Measurements from ENCODE around the gene KLF13.
A peak's percentile ranks its signal among the peaks of the same experiment; 100 is the strongest.

The KLF13 gene

DNA sequence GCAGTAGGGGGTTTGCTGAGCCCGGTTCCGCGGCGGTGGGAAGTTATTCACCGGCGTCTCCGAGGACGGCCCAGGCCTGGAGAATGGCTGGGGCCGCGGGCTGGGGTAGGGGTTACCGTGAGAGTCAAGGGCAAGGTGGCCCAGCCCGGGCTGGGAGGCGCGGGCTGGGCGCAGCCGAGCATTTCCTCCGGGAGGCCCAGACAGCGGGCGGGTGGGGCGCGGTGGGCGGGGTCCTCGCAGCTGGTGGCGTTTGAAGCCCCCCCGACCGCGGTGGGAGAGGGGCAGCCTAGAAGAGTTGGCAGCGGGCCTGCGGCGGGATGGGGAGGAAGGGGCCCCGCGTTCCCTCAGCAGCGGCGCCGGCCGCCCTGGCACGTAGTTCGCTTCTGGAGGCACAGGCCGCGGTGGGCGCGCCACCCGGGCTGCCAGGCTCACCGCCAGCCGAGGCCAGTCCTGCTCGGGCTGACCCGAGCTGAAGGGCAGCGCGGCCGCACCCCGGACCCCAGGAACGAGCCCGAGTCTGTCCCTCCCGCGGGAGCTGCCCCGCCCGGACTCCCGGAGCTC is 960 bp upstream of the KLF13 start:
- Histone ChIP-seq H3K4me3 (replicated peaks; ENCODE audit: insufficient read depth, low read length) (peak overlapping the region; percentile 70), H3K27ac (replicated peaks) (peak overlapping the region; percentile 91), H3K27me3 (ENCODE audit: insufficient read depth, poor library complexity, severe bottlenecking) (no peaks in the 10 kb centered on the region)
- TF ChIP-seq, protein P1, sequence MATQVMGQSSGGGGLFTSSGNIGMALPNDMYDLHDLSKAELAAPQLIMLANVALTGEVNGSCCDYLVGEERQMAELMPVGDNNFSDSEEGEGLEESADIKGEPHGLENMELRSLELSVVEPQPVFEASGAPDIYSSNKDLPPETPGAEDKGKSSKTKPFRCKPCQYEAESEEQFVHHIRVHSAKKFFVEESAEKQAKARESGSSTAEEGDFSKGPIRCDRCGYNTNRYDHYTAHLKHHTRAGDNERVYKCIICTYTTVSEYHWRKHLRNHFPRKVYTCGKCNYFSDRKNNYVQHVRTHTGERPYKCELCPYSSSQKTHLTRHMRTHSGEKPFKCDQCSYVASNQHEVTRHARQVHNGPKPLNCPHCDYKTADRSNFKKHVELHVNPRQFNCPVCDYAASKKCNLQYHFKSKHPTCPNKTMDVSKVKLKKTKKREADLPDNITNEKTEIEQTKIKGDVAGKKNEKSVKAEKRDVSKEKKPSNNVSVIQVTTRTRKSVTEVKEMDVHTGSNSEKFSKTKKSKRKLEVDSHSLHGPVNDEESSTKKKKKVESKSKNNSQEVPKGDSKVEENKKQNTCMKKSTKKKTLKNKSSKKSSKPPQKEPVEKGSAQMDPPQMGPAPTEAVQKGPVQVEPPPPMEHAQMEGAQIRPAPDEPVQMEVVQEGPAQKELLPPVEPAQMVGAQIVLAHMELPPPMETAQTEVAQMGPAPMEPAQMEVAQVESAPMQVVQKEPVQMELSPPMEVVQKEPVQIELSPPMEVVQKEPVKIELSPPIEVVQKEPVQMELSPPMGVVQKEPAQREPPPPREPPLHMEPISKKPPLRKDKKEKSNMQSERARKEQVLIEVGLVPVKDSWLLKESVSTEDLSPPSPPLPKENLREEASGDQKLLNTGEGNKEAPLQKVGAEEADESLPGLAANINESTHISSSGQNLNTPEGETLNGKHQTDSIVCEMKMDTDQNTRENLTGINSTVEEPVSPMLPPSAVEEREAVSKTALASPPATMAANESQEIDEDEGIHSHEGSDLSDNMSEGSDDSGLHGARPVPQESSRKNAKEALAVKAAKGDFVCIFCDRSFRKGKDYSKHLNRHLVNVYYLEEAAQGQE (IDR thresholded peaks at IDR 0.05; ENCODE audit: insufficient replicate concordance, low read depth), result no peak
- TF ChIP-seq POLR2AphosphoS5 (IDR thresholded peaks at IDR 0.05; ENCODE audit: low read depth), result peak; percentile 15; the same call in 1 of the 2 replicates
- DNase-seq (ENCODE audit: low read depth in 1 of 2, low spot score in 1 of 2), result peak in 1 of 2 experiments; percentile 67

DNA sequence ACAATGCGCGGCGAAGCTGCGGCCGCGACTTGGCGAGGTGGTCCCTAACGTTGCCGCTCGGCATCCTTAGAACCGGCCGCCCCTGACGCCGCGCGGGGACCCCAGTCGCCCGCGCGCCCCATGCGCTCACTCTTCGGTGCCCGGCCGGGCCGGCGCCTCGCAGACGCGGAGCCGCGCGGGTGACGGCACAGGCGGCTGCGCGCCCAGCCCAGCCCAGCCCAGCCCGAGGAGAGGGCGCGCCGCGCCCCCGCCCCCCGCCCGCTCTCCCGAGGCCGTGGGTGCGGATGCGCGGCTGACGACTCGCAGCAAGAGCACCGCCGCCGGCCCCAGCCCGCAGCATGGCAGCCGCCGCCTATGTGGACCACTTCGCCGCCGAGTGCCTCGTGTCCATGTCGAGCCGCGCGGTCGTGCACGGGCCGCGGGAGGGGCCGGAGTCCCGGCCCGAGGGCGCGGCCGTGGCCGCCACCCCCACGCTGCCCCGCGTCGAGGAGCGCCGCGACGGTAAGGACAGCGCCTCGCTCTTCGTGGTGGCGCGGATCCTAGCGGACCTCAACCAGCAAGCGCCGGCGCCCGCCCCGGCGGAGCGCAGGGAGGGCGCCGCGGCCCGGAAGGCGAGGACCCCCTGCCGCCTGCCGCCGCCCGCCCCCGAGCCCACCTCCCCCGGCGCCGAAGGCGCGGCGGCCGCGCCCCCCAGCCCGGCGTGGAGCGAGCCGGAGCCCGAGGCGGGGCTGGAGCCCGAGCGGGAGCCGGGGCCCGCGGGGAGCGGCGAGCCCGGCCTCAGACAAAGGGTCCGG is 437 bp downstream of the KLF13 start:
- no peaks in the 10 kb centered on the region for H3K27me3 ChIP-seq (ENCODE audit: insufficient read depth, poor library complexity, severe bottlenecking)
- peak overlapping the region; percentile 61 for H3K27ac ChIP-seq (replicated peaks)
- DNase-seq (ENCODE audit: low read depth in 1 of 2, low spot score in 1 of 2), result no peak
- peak overlapping the region; percentile 79 for H3K4me3 ChIP-seq (replicated peaks; ENCODE audit: insufficient read depth, low read length)
- TF ChIP-seq POLR2AphosphoS5 (IDR thresholded peaks at IDR 0.05; ENCODE audit: low read depth), result no peak; the same call in 1 of the 2 replicates
- TF ChIP-seq, protein P1 (IDR thresholded peaks at IDR 0.05; ENCODE audit: insufficient replicate concordance, low read depth), result no peak
- no peak for TF ChIP-seq SPI1 (IDR thresholded peaks at IDR 0.05; ENCODE audit: borderline replicate concordance, low read depth)
- no peak for TF ChIP-seq GABPA (IDR thresholded peaks at IDR 0.05; ENCODE audit: low read depth)
- TF ChIP-seq, protein P2, sequence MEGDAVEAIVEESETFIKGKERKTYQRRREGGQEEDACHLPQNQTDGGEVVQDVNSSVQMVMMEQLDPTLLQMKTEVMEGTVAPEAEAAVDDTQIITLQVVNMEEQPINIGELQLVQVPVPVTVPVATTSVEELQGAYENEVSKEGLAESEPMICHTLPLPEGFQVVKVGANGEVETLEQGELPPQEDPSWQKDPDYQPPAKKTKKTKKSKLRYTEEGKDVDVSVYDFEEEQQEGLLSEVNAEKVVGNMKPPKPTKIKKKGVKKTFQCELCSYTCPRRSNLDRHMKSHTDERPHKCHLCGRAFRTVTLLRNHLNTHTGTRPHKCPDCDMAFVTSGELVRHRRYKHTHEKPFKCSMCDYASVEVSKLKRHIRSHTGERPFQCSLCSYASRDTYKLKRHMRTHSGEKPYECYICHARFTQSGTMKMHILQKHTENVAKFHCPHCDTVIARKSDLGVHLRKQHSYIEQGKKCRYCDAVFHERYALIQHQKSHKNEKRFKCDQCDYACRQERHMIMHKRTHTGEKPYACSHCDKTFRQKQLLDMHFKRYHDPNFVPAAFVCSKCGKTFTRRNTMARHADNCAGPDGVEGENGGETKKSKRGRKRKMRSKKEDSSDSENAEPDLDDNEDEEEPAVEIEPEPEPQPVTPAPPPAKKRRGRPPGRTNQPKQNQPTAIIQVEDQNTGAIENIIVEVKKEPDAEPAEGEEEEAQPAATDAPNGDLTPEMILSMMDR (IDR thresholded peaks at IDR 0.05; ENCODE audit: insufficient read depth, low read length), result no peak

DNA sequence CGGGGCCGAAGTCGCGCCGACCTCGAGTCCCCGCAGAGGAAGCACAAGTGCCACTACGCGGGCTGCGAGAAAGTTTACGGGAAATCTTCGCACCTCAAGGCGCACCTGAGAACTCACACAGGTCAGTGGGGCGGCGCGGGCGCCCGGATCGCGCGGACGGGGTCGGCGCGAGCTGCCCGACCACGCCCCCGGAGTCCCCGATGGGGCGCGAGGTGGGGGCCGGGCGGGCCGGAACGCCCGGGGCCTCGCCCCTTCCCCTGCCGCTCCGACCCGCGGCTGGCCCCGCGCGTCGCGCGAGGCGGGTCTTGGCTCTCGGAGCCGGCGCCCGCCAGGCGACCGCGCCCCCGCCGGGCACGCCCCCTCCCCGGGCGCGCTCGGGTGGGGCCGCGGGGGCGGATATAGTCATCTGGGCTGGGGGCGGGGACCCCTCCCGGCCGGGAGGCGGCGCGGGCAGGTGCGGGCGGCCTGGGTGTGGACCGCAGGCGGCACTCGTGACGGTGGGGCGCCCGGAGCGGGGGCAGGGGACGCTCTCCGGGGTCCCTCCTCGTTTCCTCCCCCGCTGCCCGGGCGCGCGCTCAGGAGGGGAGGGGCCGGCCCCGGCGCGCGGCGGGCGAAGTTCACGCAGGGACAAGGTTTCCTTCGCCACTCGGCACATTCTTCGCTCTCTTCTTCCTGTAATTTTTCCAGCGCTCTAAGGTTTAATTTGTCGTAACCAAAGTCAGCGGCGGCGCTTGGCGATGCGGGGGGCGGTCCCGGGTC is 1.2 kb downstream of the KLF13 start:
- DNase-seq (ENCODE audit: low read depth in 1 of 2, low spot score in 1 of 2), result peak in 1 of 2 experiments; percentile 52
- H3K27me3 ChIP-seq (ENCODE audit: insufficient read depth, poor library complexity, severe bottlenecking), result no peaks in the 10 kb centered on the region
- peak overlapping the region; percentile 66 for H3K27ac ChIP-seq (replicated peaks)
- H3K4me3 ChIP-seq (replicated peaks; ENCODE audit: insufficient read depth, low read length), result peak overlapping the region; percentile 79
- TF ChIP-seq, protein P1 (IDR thresholded peaks at IDR 0.05; ENCODE audit: insufficient replicate concordance, low read depth), result no peak
- TF ChIP-seq POLR2AphosphoS5 (IDR thresholded peaks at IDR 0.05; ENCODE audit: low read depth) (no peak), GABPA (IDR thresholded peaks at IDR 0.05; ENCODE audit: low read depth) (no peak), SPI1 (IDR thresholded peaks at IDR 0.05; ENCODE audit: borderline replicate concordance, low read depth) (no peak)
- TF ChIP-seq, protein P2 (IDR thresholded peaks at IDR 0.05; ENCODE audit: insufficient read depth, low read length), result no peak

Measured in HL-60 (cell line).